Measurements from ENCODE around the gene FLNB. TPM values are rescaled to one million over a fixed set of nuclear protein-coding genes. Genes with fewer than 3 reads are reported as not detected.

Gene FLNB
- total RNA-seq, 4 donors from 2014 or later = 282 to 707 (median 563) TPM

GRCh38 chr3:57971975-57972374, 36.2 kb upstream of the FLNB start:
- peaks cover 16 to 90% (median 58%) of the 10 kb centered on the region in 4 donors for H3K4me1 ChIP-seq
- intact Hi-C loops (cut with DNase I; ENCODE audit: low total_unique reads) = no loop called here

GRCh38 chr3:57972531-57973111, 35.6 kb upstream of the FLNB start:
- peak; percentile 87 for DNase-seq
- peak in 2 of 5 experiments; percentile 13 to 45 for TF ChIP-seq CTCF (IDR thresholded peaks at IDR 0.05)
- TF ChIP-seq EP300 (IDR thresholded peaks at IDR 0.05; ENCODE audit: low read depth) = no peak
- TF ChIP-seq POLR2A (IDR thresholded peaks at IDR 0.05) = peak; percentile 27
- TF ChIP-seq POLR2AphosphoS5 (IDR thresholded peaks at IDR 0.05) = peak in 2 of 3 donors; percentile 38 to 63
- H3K27me3 ChIP-seq = no peaks in the 10 kb centered on the region
- H3K36me3 ChIP-seq = no peaks in the 10 kb centered on the region
- 19 to 48% methylated on average over 8 to 9 of the region's 9 CpGs for WGBS, 2 donors (ENCODE audit: low coverage in 1 of 2)
- in situ Hi-C loops (cut with MboI; ENCODE audit: low pct_ligation_motif_present in 1 of 4, low pct_unique_long_range_greater_than_20kb in 1 of 4, low sequenced_read_pairs in 3 of 4) = no loop called here
- peak overlapping the region in 1 of 4 donors; percentile 16 for H3K4me3 ChIP-seq
- H3K4me1 ChIP-seq = peaks cover 10 to 91% (median 60%) of the 10 kb centered on the region in 4 donors
- intact Hi-C loops (cut with DNase I; ENCODE audit: low total_unique reads) = no loop called here
- H3K9me3 ChIP-seq = no peaks in the 10 kb centered on the region
- H3K27ac ChIP-seq = peak overlapping the region; percentile 82 to 91 (median 86)

More at GRCh38 chr3:57971975-57972374, 36.2 kb upstream of the FLNB start:
- no peaks in the 10 kb centered on the region for H3K9me3 ChIP-seq
- peak; percentile 97 for DNase-seq
- in situ Hi-C loops (cut with MboI; ENCODE audit: low pct_ligation_motif_present in 1 of 4, low pct_unique_long_range_greater_than_20kb in 1 of 4, low sequenced_read_pairs in 3 of 4) = no loop called here
- H3K27ac ChIP-seq = peak overlapping the region; percentile 82 to 91 (median 86)
- H3K36me3 ChIP-seq = no peaks in the 10 kb centered on the region
- 56 to 57% methylated on average over 4 of the region's 4 CpGs for WGBS, 2 donors (ENCODE audit: low coverage in 1 of 2)
- H3K4me3 ChIP-seq = peak overlapping the region in 1 of 4 donors; percentile 16
- TF ChIP-seq POLR2AphosphoS5 (IDR thresholded peaks at IDR 0.05) (peak in 2 of 3 donors; percentile 65 to 75), POLR2A (IDR thresholded peaks at IDR 0.05) (peak; percentile 32), CTCF (IDR thresholded peaks at IDR 0.05) (no peak), EP300 (IDR thresholded peaks at IDR 0.05; ENCODE audit: low read depth) (peak; percentile 85)
- no peaks in the 10 kb centered on the region for H3K27me3 ChIP-seq

- WGBS, 2 donors (ENCODE audit: low coverage in 1 of 2) = 87 to 90% methylated on average over 7 to 13 of the region's 13 CpGs
- H3K4me3 ChIP-seq = no peak overlapping the region
- in situ Hi-C loops (cut with MboI; ENCODE audit: low pct_ligation_motif_present in 1 of 4, low pct_unique_long_range_greater_than_20kb in 1 of 4, low sequenced_read_pairs in 3 of 4) (no loop called here), intact Hi-C loops (cut with DNase I; ENCODE audit: low total_unique reads) (no loop called here)
- no peak for DNase-seq
- H3K27ac ChIP-seq = peak overlapping the region; percentile 82 to 91 (median 86)
- H3K36me3 ChIP-seq = no peaks in the 10 kb centered on the region
- H3K27me3 ChIP-seq = no peaks in the 10 kb centered on the region
- TF ChIP-seq POLR2A (IDR thresholded peaks at IDR 0.05) (peak; percentile 15), EP300 (IDR thresholded peaks at IDR 0.05; ENCODE audit: low read depth) (no peak), CTCF (IDR thresholded peaks at IDR 0.05) (no peak), POLR2AphosphoS5 (IDR thresholded peaks at IDR 0.05) (no peak)
- no peaks in the 10 kb centered on the region for H3K9me3 ChIP-seq
- H3K4me1 ChIP-seq = peaks cover 7 to 93% (median 70%) of the 10 kb centered on the region in 4 donors
Observed at GRCh38 chr3:57973715-57974477, 34.3 kb upstream of the FLNB start.

- Histone ChIP-seq H3K27me3 (no peaks in the 10 kb centered on the region), H3K9me3 (no peaks in the 10 kb centered on the region), H3K4me3 (no peak overlapping the region), H3K4me1 (peaks cover 7 to 96% (median 69%) of the 10 kb centered on the region in 4 donors), H3K36me3 (no peaks in the 10 kb centered on the region), H3K27ac (peak overlapping the region; percentile 82 to 91 (median 86))
- TF ChIP-seq EP300 (IDR thresholded peaks at IDR 0.05; ENCODE audit: low read depth) (no peak), POLR2AphosphoS5 (IDR thresholded peaks at IDR 0.05) (peak; percentile 21 to 60 (median 31))
- in situ Hi-C loops (cut with MboI; ENCODE audit: low pct_ligation_motif_present in 1 of 4, low pct_unique_long_range_greater_than_20kb in 1 of 4, low sequenced_read_pairs in 3 of 4) = no loop called here
- intact Hi-C loops (cut with DNase I; ENCODE audit: low total_unique reads) = no loop called here
- 36 to 41% methylated on average over 5 to 6 of the region's 6 CpGs for WGBS, 2 donors (ENCODE audit: low coverage in 1 of 2)
- no peak for DNase-seq
Observed at GRCh38 chr3:57974796-57975388, 33.3 kb upstream of the FLNB start.
